Measurements from ENCODE around the gene CSGALNACT2. TPM values are rescaled to one million over a fixed set of nuclear protein-coding genes. Genes with fewer than 3 reads are reported as not detected.
A peak's percentile ranks its signal among the peaks of the same experiment; 100 is the strongest.

Gene CSGALNACT2
- total RNA-seq, 2 experiments from 2014 or later, result 15.3 to 15.5 TPM

GRCh38 chr10:43135656-43136055, 2.6 kb upstream of the CSGALNACT2 start:
- H3K4me1 Mint-ChIP-seq (ENCODE audit: low read depth), result peaks cover 25% of the 10 kb centered on the region
- DNase-seq (no peak), ATAC-seq (no peak)
- H3K27me3 Mint-ChIP-seq, result no peaks in the 10 kb centered on the region
- H3K27ac Mint-ChIP-seq, result peak overlapping the region; percentile 1
- intact Hi-C loops (cut with micrococcal nuclease), result loop anchor here (5.0 kb wide), 1 partner anchor 272 kb away; the partner anchor contains the start of gene HNRNPF
- CTCF ChIA-PET, result no interaction called here
- no peaks in the 10 kb centered on the region for H3K9me3 Mint-ChIP-seq
- TF ChIP-seq, protein P1, sequence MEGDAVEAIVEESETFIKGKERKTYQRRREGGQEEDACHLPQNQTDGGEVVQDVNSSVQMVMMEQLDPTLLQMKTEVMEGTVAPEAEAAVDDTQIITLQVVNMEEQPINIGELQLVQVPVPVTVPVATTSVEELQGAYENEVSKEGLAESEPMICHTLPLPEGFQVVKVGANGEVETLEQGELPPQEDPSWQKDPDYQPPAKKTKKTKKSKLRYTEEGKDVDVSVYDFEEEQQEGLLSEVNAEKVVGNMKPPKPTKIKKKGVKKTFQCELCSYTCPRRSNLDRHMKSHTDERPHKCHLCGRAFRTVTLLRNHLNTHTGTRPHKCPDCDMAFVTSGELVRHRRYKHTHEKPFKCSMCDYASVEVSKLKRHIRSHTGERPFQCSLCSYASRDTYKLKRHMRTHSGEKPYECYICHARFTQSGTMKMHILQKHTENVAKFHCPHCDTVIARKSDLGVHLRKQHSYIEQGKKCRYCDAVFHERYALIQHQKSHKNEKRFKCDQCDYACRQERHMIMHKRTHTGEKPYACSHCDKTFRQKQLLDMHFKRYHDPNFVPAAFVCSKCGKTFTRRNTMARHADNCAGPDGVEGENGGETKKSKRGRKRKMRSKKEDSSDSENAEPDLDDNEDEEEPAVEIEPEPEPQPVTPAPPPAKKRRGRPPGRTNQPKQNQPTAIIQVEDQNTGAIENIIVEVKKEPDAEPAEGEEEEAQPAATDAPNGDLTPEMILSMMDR (IDR thresholded peaks at IDR 0.05), result no peak
- H3K4me3 Mint-ChIP-seq, result peak overlapping the region; percentile 86
- H3K36me3 Mint-ChIP-seq (ENCODE audit: low read depth), result peaks cover 14% of the 10 kb centered on the region
- POLR2A ChIA-PET, result interaction anchor here (1.0 kb wide), 1 partner anchor 15 kb away, joined by 3 read pairs; no protein-coding TSS in a partner anchor

GRCh38 chr10:43136432-43136831, 1.8 kb upstream of the CSGALNACT2 start:
- CTCF ChIA-PET, result no interaction called here
- Mint-ChIP-seq H3K9me3 (no peaks in the 10 kb centered on the region), H3K4me3 (peak overlapping the region; percentile 86), H3K36me3 (ENCODE audit: low read depth) (peaks cover 16% of the 10 kb centered on the region), H3K27ac (peak overlapping the region; percentile 8), H3K27me3 (no peaks in the 10 kb centered on the region), H3K4me1 (ENCODE audit: low read depth) (peaks cover 30% of the 10 kb centered on the region)
- intact Hi-C loops (cut with micrococcal nuclease), result loop anchor here (5.0 kb wide), 1 partner anchor 271 kb away; the partner anchor contains the start of gene HNRNPF
- TF ChIP-seq, protein P1 (IDR thresholded peaks at IDR 0.05), result no peak
- ATAC-seq (no peak), DNase-seq (no peak)
- POLR2A ChIA-PET, result no interaction called here

DNA sequence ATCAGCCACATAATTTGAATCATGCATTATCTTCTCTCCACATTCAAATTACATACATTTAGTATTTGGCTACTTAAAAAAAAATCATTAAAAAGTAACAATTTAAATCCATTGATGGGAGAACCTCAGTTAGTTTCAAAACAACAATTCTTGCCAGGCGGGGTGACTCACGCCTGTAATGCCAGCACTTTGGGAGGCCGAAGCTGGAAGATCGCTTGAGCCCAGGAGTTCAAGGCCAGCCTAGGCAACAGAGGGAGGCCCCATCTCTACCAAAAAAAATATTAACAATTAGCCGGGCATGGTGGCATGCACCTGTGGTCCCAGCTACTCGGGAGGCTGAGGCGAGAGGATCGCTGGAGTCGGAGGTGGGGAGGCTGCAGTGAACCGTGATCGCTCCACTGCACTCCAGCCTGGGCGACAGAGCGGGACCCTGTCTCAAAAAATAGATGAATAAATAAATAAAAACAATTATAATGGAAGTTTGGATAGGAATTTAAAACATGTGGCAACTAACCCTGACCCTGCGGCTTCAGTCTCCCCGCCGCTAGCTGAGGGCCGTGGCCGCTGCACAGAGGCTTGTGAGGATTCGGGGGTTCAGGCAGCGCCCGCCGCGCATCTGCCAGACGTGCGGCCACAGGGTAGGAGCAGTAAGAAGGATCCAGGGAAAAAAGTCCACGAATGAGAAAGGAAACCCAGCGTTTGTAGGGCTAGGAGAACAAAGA, 1.1 kb upstream of the CSGALNACT2 start:
- ChIA-PET POLR2A (interaction anchor here (1.0 to 2.4 kb wide), 4 partner anchors 16 to 317 kb away, joined by 3 to 22 read pairs (median 7); no protein-coding TSS in a partner anchor), CTCF (no interaction called here)
- Mint-ChIP-seq H3K4me1 (ENCODE audit: low read depth) (peaks cover 34% of the 10 kb centered on the region), H3K27ac (peak overlapping the region; percentile 95), H3K9me3 (no peaks in the 10 kb centered on the region), H3K36me3 (ENCODE audit: low read depth) (peaks cover 16% of the 10 kb centered on the region), H3K27me3 (no peaks in the 10 kb centered on the region), H3K4me3 (peak overlapping the region; percentile 86)
- DNase-seq (no peak), ATAC-seq (no peak)
- intact Hi-C loops (cut with micrococcal nuclease), result loop anchor here (5.0 kb wide), 1 partner anchor 270 kb away; the partner anchor contains the start of gene HNRNPF
- TF ChIP-seq, protein P1 (IDR thresholded peaks at IDR 0.05), result no peak

- intact Hi-C loops (cut with micrococcal nuclease), result loop anchor here (2.0 to 5.0 kb wide), 2 partner anchors 23 to 270 kb away; partner anchors contain the start of gene HNRNPF
- peak; percentile 11 for ATAC-seq
Observed at GRCh38 chr10:43137717-43138020, 576 bp upstream of the CSGALNACT2 start.

More at GRCh38 chr10:43137717-43138020, 576 bp upstream of the CSGALNACT2 start:
- Mint-ChIP-seq H3K4me1 (ENCODE audit: low read depth) (peaks cover 39% of the 10 kb centered on the region), H3K27me3 (no peaks in the 10 kb centered on the region), H3K36me3 (ENCODE audit: low read depth) (peaks cover 16% of the 10 kb centered on the region), H3K27ac (peak overlapping the region; percentile 95), H3K9me3 (no peaks in the 10 kb centered on the region), H3K4me3 (peak overlapping the region; percentile 86)
- ChIA-PET POLR2A (interaction anchor here (1.0 to 5.4 kb wide), 7 partner anchors 9 to 316 kb away, joined by 3 to 34 read pairs (median 5); no protein-coding TSS in a partner anchor), CTCF (interaction anchor here (1.4 kb wide), 1 partner anchor 32 kb away, joined by 3 read pairs; no protein-coding TSS in a partner anchor)
- TF ChIP-seq, protein P1 (IDR thresholded peaks at IDR 0.05), result no peak
- DNase-seq, result peak; percentile 49

Measured in activated CD8-positive, alpha-beta T cell treated with anti-CD3 and anti-CD28 coated beads for 36 hours (primary cell).